A673 (cell line): ENCODE results near the gene SLC19A1. TPM values are rescaled to one million over a fixed set of nuclear protein-coding genes. Genes with fewer than 3 reads are reported as not detected.

Experiments
- BruUV-seq: library from RNA; stranded (reverse); fragments of 400-500 nt; replicated peaks from 2 replicates; lab custom pipeline; 2021; lab: Mats Ljungman, UMichigan
- CTCF ChIA-PET: fragments of 300-600 bp; sonication (Branson Sonifier 250); formaldehyde crosslinking; loops from one replicate; lab custom pipeline; 2022; ENCODE audit warnings: antibody characterized with exemption; lab: Charles Lee
- POLR2A ChIA-PET: fragments of 300-600 bp; sonication (Branson Sonifier 250); formaldehyde crosslinking; loops from one replicate; lab custom pipeline; 2022; ENCODE audit warnings: antibody characterized with exemption; ENCODE audit not compliant: low non-redundant PET; lab: Charles Lee
- DNase-seq: peaks from one replicate; pipeline ENCODE4 v3.0.0-alpha.2; 2015; ENCODE audit warnings: low spot score
- H3K27ac ChIP-seq: fragments of 200-600 bp; sonication (generic); 2 replicates; pipeline ENCODE4 v1.5.1; 2016; ENCODE audit warnings: mixed run types, low read depth, mild to moderate bottlenecking, mixed read lengths, antibody characterized with exemption, low read length; ENCODE audit not compliant: poor library complexity, severe bottlenecking
- H3K27me3 ChIP-seq: fragments of 200-600 bp; sonication (generic); replicated peaks from 2 replicates; pipeline ENCODE4 v1.6.1; 2017; ENCODE audit warnings: mixed run types, low read depth, mild to moderate bottlenecking, mixed read lengths, antibody characterized with exemption, low read length; ENCODE audit not compliant: insufficient read depth, poor library complexity
- H3K36me3 ChIP-seq: fragments of 200-600 bp; sonication (generic); 2 replicates; pipeline ENCODE4 v1.6.1; 2016; ENCODE audit warnings: mixed run types, mild to moderate bottlenecking, mixed read lengths, antibody characterized with exemption, low read length; ENCODE audit not compliant: insufficient read depth, poor library complexity, severe bottlenecking
- H3K4me1 ChIP-seq: fragments of 200-600 bp; sonication (generic); 2 replicates; pipeline ENCODE4 v1.6.1; 2017; ENCODE audit warnings: mixed run types, mild to moderate bottlenecking, mixed read lengths, antibody characterized with exemption, low read length; ENCODE audit not compliant: insufficient read depth, poor library complexity, severe bottlenecking
- H3K4me3 ChIP-seq: fragments of 200-600 bp; sonication (generic); 2 replicates; pipeline ENCODE4 v1.5.1; 2016; ENCODE audit warnings: low read depth, mixed run types, mild to moderate bottlenecking, mixed read lengths, low read length; ENCODE audit not compliant: poor library complexity, severe bottlenecking
- H3K9me3 ChIP-seq: fragments of 200-600 bp; sonication (generic); 2 replicates; pipeline ENCODE4 v1.6.1; 2016; ENCODE audit warnings: mixed run types, low read depth, mild to moderate bottlenecking, mixed read lengths, antibody characterized with exemption, low read length; ENCODE audit not compliant: poor library complexity, severe bottlenecking
- EZH2 ChIP-seq: fragments of 200-600 bp; sonication (generic); IDR thresholded peaks from 2 replicates; pipeline ENCODE4 v1.6.1; 2017; ENCODE audit warnings: borderline replicate concordance, low read depth, mild to moderate bottlenecking, mixed read lengths, antibody characterized with exemption, low read length; ENCODE audit not compliant: poor library complexity, severe bottlenecking
- intact Hi-C: fragments of 100-400 bp; cut with micrococcal nuclease; formaldehyde crosslinking; loops from one replicate; pipeline ENCODE4 v1.10.0; 2022; ENCODE audit not compliant: unreplicated experiment
- total RNA-seq: library from RNA; stranded (reverse); gene quantifications from 2 replicates; pipeline ENCODE4 v1.2.3, GENCODE V29; 2021
- TF ChIP-seq, protein P1 (sequence below): fragments of 300-800, 200-600 bp; sonication (generic); conservative IDR thresholded peaks from 2 replicates; pipeline ENCODE4 v1.5.1; 2017; ENCODE audit warnings: low read depth, mild to moderate bottlenecking, antibody characterized with exemption, low read length, moderate library complexity, mixed read lengths

SLC19A1 gene
- total RNA-seq, 1 experiment from 2014 or later: 72.1 TPM

DNA sequence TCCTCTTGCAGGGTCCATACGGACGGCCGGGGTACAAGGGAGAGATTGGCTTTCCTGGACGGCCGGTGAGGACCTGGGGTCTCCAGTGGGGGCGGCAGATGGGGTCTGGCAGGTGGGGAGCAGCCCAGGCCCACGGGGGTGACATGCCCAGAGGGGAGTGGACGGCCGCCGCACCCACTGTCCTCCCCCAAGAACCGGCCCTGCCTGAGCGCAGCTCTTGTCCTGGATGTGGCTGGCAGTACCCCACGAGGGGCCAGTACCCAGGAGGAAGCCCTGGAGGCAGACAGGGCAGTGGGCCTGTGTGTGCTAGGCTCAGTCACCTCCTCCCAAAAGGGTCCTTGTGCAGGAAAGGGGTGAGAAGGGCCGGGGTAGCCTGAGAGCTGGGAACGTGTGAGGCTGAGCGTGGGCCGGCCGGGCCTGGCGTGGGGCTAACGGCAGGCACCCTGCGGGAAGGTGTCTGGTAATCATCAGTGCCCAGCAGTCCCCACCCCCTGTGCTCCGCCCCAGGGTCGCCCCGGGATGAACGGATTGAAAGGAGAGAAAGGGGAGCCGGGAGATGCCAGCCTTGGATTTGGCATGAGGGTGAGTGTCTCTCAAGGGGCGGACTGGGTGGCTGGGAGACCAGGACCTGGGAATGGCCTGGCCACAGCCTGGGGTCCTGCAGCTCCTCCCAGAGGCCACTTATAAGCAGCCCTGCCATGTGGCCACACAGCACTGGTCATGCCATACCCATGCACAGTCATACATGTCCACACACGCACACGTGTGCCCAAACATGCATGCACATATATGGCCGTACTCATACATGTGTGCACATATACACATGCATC lies 47.2 kb downstream of the SLC19A1 start:
- BruUV-seq: no TSS peak
- no peaks in the 10 kb centered on the region for H3K9me3 ChIP-seq
- no peak overlapping the region for H3K4me3 ChIP-seq
- no peaks in the 10 kb centered on the region for H3K27me3 ChIP-seq
- TF ChIP-seq, protein P1, sequence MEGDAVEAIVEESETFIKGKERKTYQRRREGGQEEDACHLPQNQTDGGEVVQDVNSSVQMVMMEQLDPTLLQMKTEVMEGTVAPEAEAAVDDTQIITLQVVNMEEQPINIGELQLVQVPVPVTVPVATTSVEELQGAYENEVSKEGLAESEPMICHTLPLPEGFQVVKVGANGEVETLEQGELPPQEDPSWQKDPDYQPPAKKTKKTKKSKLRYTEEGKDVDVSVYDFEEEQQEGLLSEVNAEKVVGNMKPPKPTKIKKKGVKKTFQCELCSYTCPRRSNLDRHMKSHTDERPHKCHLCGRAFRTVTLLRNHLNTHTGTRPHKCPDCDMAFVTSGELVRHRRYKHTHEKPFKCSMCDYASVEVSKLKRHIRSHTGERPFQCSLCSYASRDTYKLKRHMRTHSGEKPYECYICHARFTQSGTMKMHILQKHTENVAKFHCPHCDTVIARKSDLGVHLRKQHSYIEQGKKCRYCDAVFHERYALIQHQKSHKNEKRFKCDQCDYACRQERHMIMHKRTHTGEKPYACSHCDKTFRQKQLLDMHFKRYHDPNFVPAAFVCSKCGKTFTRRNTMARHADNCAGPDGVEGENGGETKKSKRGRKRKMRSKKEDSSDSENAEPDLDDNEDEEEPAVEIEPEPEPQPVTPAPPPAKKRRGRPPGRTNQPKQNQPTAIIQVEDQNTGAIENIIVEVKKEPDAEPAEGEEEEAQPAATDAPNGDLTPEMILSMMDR: no peak
- no peak for TF ChIP-seq EZH2
- no peaks in the 10 kb centered on the region for H3K4me1 ChIP-seq
- no peak overlapping the region for H3K27ac ChIP-seq
- no peaks in the 10 kb centered on the region for H3K36me3 ChIP-seq
- ChIA-PET POLR2A (interaction anchor here (0.6 kb wide), 1 partner anchor 9 kb away, joined by 3 read pairs; no protein-coding TSS in a partner anchor), CTCF (no interaction called here)
- intact Hi-C loops: no loop called here
- DNase-seq: no peak

DNA sequence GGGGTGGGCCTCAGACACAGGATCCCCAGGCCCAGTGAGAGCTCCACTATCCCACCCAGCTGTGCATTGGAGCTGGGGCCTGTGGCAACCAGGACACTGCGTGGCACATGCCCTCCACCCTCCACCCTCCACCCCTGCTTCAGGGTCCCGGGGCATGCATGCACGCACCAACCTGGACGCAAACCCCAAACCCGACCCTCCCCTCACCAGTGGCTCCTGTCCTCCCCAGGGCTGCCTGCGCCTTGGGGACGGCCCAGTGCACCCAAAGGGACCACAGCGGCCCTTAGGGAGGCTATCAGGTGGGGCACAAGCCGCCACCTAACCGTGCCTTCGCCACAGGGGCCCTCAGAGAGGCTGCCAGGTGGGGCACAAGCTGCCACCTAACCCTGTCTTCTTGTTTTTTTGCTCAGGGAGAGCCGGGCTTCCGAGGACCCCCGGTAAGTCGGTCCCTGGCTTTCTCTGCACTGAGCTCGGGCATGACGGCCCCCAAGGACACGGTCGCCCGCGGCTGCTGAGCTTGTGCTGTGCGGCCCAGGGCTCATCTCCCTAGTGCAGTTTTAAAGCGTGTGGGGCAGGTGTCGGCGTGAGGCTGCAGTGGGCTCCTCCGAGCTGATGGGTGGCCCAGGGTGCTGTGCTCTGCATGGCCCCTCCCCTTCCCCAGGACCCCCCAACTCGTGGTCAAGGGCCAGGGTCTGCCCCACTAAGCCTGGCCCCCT lies 47.9 kb downstream of the SLC19A1 start:
- intact Hi-C loops: no loop called here
- TF ChIP-seq EZH2: no peak
- TF ChIP-seq, protein P1: no peak
- Histone ChIP-seq H3K9me3 (no peaks in the 10 kb centered on the region), H3K4me3 (no peak overlapping the region), H3K36me3 (no peaks in the 10 kb centered on the region), H3K27me3 (no peaks in the 10 kb centered on the region), H3K4me1 (no peaks in the 10 kb centered on the region), H3K27ac (no peak overlapping the region)
- no TSS peak for BruUV-seq
- ChIA-PET POLR2A (interaction anchor here (0.6 kb wide), 1 partner anchor 10 kb away, joined by 3 read pairs; no protein-coding TSS in a partner anchor), CTCF (no interaction called here)
- no peak for DNase-seq

DNA sequence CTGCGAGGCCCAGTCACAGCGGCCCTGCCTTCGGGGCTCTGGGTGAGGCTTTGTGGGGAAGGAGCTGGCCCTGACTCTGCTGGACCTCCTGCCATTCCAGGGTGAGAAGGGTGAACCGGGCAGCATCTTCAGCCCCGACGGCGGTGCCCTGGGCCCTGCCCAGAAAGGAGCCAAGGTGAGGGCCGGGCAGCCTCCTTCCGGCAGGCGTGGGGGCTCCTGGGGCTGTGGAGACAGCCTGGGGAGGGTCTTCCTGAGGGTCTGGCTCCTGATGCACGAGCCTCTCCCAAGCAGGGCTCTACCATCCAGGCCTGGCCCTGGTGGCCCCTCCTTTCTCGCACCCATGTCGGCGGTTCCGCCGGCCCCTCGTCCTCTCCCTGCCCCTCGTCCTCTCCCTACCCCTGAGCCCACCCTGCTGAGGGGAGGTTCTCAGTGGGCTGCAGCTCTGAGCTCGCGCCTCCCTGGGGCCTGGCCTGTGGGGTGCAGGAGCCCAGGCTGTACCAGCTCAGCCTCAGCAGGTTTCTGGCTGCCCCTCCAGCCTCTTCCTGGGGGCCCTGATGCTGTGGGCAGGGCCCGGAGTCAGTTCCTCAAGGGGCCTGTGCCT lies 48.7 kb downstream of the SLC19A1 start:
- no peak overlapping the region for H3K4me3 ChIP-seq
- CTCF ChIA-PET: no interaction called here
- DNase-seq: no peak
- no peaks in the 10 kb centered on the region for H3K9me3 ChIP-seq
- TF ChIP-seq, protein P1: no peak
- TF ChIP-seq EZH2: no peak
- POLR2A ChIA-PET: no interaction called here
- H3K4me1 ChIP-seq: no peaks in the 10 kb centered on the region
- no TSS peak for BruUV-seq
- no peak overlapping the region for H3K27ac ChIP-seq
- H3K36me3 ChIP-seq: no peaks in the 10 kb centered on the region
- H3K27me3 ChIP-seq: no peaks in the 10 kb centered on the region
- intact Hi-C loops: no loop called here
